Fibroblast of skin of scalp (primary cell): Measurements from ENCODE around the gene GUCY2D.

Experiments used
- DNase-seq: peaks from one replicate; pipeline ENCODE4 v3.0.0-alpha.2; 2013

GUCY2D gene

GRCh38 chr17:8018436-8018835, 16.0 kb downstream of the GUCY2D start:
- no peak for DNase-seq

GRCh38 chr17:8019166-8019565, 16.8 kb downstream of the GUCY2D start:
- no peak for DNase-seq

GRCh38 chr17:8019665-8020650, 17.5 kb downstream of the GUCY2D start:
- DNase-seq = no peak

- DNase-seq = no peak
Observed at GRCh38 chr17:8020776-8021564, 18.6 kb downstream of the GUCY2D start.

GRCh38 chr17:8021565-8022359, 19.3 kb downstream of the GUCY2D start:
- no peak for DNase-seq

GRCh38 chr17:8022360-8023003, 20.1 kb downstream of the GUCY2D start:
- peak; percentile 20 for DNase-seq

- peak; percentile 12 for DNase-seq
Observed at GRCh38 chr17:8024161-8024560, 21.7 kb downstream of the GUCY2D start.

GRCh38 chr17:8025176-8025911, 22.9 kb downstream of the GUCY2D start:
- no peak for DNase-seq

GRCh38 chr17:8029121-8029520, 26.7 kb downstream of the GUCY2D start:
- DNase-seq = no peak

GRCh38 chr17:8031261-8031661, 28.8 kb downstream of the GUCY2D start:
- DNase-seq = no peak

- no peak for DNase-seq
Observed at GRCh38 chr17:8031950-8032349, 29.5 kb downstream of the GUCY2D start.

- DNase-seq = no peak
Observed at GRCh38 chr17:8032442-8032841, 30.0 kb downstream of the GUCY2D start.

- DNase-seq = no peak
Observed at GRCh38 chr17:8038954-8039610, 36.7 kb downstream of the GUCY2D start, which contains the start of gene ALOX15B. TSS of gene ALOX15B (plus strand) at chr17:8039059. CDS start at chr17:8039156, 97 bp downstream.

GRCh38 chr17:8039611-8040168, 37.3 kb downstream of the GUCY2D start:
- no peak for DNase-seq

GRCh38 chr17:8041249-8041928, 39.0 kb downstream of the GUCY2D start:
- peak; percentile 57 for DNase-seq

GRCh38 chr17:8041979-8042378, 39.6 kb downstream of the GUCY2D start:
- no peak for DNase-seq

- no peak for DNase-seq
Observed at GRCh38 chr17:8044819-8045810, 42.7 kb downstream of the GUCY2D start.

GRCh38 chr17:8046306-8046928, 44.0 kb downstream of the GUCY2D start:
- no peak for DNase-seq
